IMR-90 (cell line): ENCODE data around the gene RPAIN. TPM values are rescaled to one million over a fixed set of nuclear protein-coding genes. Genes with fewer than 3 reads are reported as not detected.

Experiments used
- ATAC-seq: fragments of 200-7000 bp; cut with Tn5 transposase; 2 replicates; pipeline ENCODE4 v1.9.1; 2020; ENCODE audit warnings: low read depth, mild to moderate bottlenecking, moderate library complexity
- BruUV-seq: library from RNA; stranded (reverse); fragments of 400-500 nt; replicated peaks from 2 replicates; lab custom pipeline; 2021; lab: Mats Ljungman, UMichigan
- CTCF ChIA-PET: fragments of 300-600 bp; formaldehyde crosslinking; extraction: SDS; loops from one replicate; lab custom pipeline; 2021; ENCODE audit warnings: antibody characterized with exemption; lab: Yijun Ruan, JAX
- POLR2A ChIA-PET: fragments of 300-600 bp; sonication (Branson Sonifier 250); formaldehyde crosslinking; loops from one replicate; lab custom pipeline; 2022; ENCODE audit warnings: antibody characterized with exemption; ENCODE audit not compliant: unreplicated experiment; lab: Charles Lee
- DNase-seq: peaks from one replicate; pipeline ENCODE4 v3.0.0; 2013
- H2AFZ ChIP-seq: replicated peaks from 2 replicates; pipeline ENCODE3; 2013; ENCODE audit warnings: low read length, mild to moderate bottlenecking; ENCODE audit not compliant: poor library complexity
- H2AK5ac ChIP-seq: 2 replicates; pipeline ENCODE4 v1.6.1; 2013; ENCODE audit warnings: low read depth, low read length, inconsistent platforms
- H2AK9ac ChIP-seq: replicated peaks from 2 replicates; pipeline ENCODE3; 2013; ENCODE audit warnings: mild to moderate bottlenecking, low read depth, low read length, moderate library complexity; ENCODE audit not compliant: poor library complexity
- H2BK120ac ChIP-seq: 2 replicates; pipeline ENCODE4 v1.6.1; 2013; ENCODE audit warnings: low read depth, low read length, inconsistent platforms
- H2BK15ac ChIP-seq: 3 replicates; pipeline ENCODE4 v1.6.1; 2013; ENCODE audit warnings: low read depth, low read length, inconsistent platforms
- H2BK20ac ChIP-seq: 2 replicates; pipeline ENCODE4 v1.6.1; 2013; ENCODE audit warnings: low read depth, mild to moderate bottlenecking, inconsistent platforms, low read length, moderate library complexity
- H2BK5ac ChIP-seq: 2 replicates; pipeline ENCODE4 v1.6.1; 2013; ENCODE audit warnings: mild to moderate bottlenecking, low read depth, low read length, inconsistent platforms; ENCODE audit not compliant: poor library complexity, severe bottlenecking
- H3K14ac ChIP-seq: replicated peaks from 2 replicates; pipeline ENCODE4 v1.6.1; 2013; ENCODE audit warnings: low read depth, low read length, inconsistent platforms
- H3K18ac ChIP-seq: 2 replicates; pipeline ENCODE4 v1.6.1; 2013; ENCODE audit warnings: low read depth, low read length, control low read depth
- H3K23ac ChIP-seq: 2 replicates; pipeline ENCODE4 v1.6.1; 2013; ENCODE audit warnings: low read depth, low read length, inconsistent platforms
- H3K27ac ChIP-seq: 2 replicates; pipeline ENCODE4 v1.5.1; 2013; ENCODE audit warnings: mild to moderate bottlenecking, control low read depth, low read length; ENCODE audit not compliant: insufficient read depth
- H3K27me3 ChIP-seq: 2 replicates; pipeline ENCODE4 v1.6.1; 2013; ENCODE audit warnings: low read length; ENCODE audit not compliant: control insufficient read depth, insufficient read depth
- H3K36me3 ChIP-seq: 2 replicates; pipeline ENCODE4 v1.6.1; 2013; ENCODE audit warnings: low read length, mixed read lengths; ENCODE audit not compliant: control insufficient read depth, insufficient read depth
- H3K4ac ChIP-seq: 2 replicates; pipeline ENCODE4 v1.6.1; 2013; ENCODE audit warnings: low read depth, low read length, inconsistent platforms
- H3K4me1 ChIP-seq: 2 replicates; pipeline ENCODE4 v1.6.1; 2013; ENCODE audit warnings: low read length, mixed read lengths; ENCODE audit not compliant: control insufficient read depth, insufficient read depth
- H3K4me2 ChIP-seq: 2 replicates; pipeline ENCODE4 v1.6.1; 2013; ENCODE audit warnings: low read depth, mild to moderate bottlenecking, control low read depth, low read length, moderate library complexity
- H3K4me3 ChIP-seq: 2 replicates; pipeline ENCODE4 v1.5.1; 2013; ENCODE audit warnings: low read depth, mild to moderate bottlenecking, control low read depth, low read length, moderate library complexity; ENCODE audit not compliant: insufficient read depth
- H3K56ac ChIP-seq: 2 replicates; pipeline ENCODE4 v1.6.1; 2013; ENCODE audit warnings: low read length, inconsistent platforms; ENCODE audit not compliant: insufficient read depth; ENCODE audit errors: extremely low read depth
- H3K79me1 ChIP-seq, 2 experiments: 2 replicates each; pipeline ENCODE4 v1.6.1; 2013; ENCODE audit warnings: low read length in 2 of 2, inconsistent platforms in 1 of 2, low read depth in 1 of 2
- H3K9ac ChIP-seq: 2 replicates; pipeline ENCODE4 v1.6.1; 2013; ENCODE audit warnings: low read depth, low read length, control low read depth
- H3K9me1 ChIP-seq: 2 replicates; pipeline ENCODE4 v1.6.1; 2013; ENCODE audit warnings: low read length, inconsistent platforms; ENCODE audit not compliant: insufficient read depth
- H3K9me3 ChIP-seq: 2 replicates; pipeline ENCODE4 v1.6.1; 2013; ENCODE audit warnings: low read length; ENCODE audit not compliant: control insufficient read depth, insufficient read depth
- H4K20me1 ChIP-seq: 2 replicates; pipeline ENCODE4 v1.6.1; 2013; ENCODE audit warnings: low read length, inconsistent platforms; ENCODE audit not compliant: insufficient read depth
- H4K5ac ChIP-seq: 2 replicates; pipeline ENCODE4 v1.6.1; 2013; ENCODE audit warnings: mild to moderate bottlenecking, low read depth, low read length, control low read depth
- H4K8ac ChIP-seq, 2 experiments: 2 replicates each; pipeline ENCODE4 v1.6.1; 2013; ENCODE audit warnings: low read depth in 2 of 2, low read length in 2 of 2, control low read depth in 1 of 2, inconsistent platforms in 1 of 2
- H4K91ac ChIP-seq: 2 replicates; pipeline ENCODE4 v1.6.1; 2013; ENCODE audit warnings: low read depth, low read length, inconsistent platforms; ENCODE audit not compliant: insufficient read depth
- CEBPB ChIP-seq: IDR thresholded peaks from 2 replicates; pipeline ENCODE4 v1.6.1; 2012; ENCODE audit warnings: low read depth, low read length, improper control_type of control experiment
- CHD1 ChIP-seq: IDR thresholded peaks from 2 replicates; pipeline ENCODE4 v1.6.1; 2012; ENCODE audit warnings: low read depth, low read length, improper control_type of control experiment
- ELK1 ChIP-seq: fragments of 150-350 bp; IDR thresholded peaks from 2 replicates; pipeline ENCODE4 v1.6.1; 2016; ENCODE audit warnings: low read depth, mild to moderate bottlenecking, low read length, moderate library complexity, borderline replicate concordance
- MAZ ChIP-seq: IDR thresholded peaks from 2 replicates; pipeline ENCODE4 v1.6.1; 2012; ENCODE audit warnings: low read depth, mild to moderate bottlenecking, low read length, improper control_type of control experiment, moderate library complexity, borderline replicate concordance
- POLR2A ChIP-seq: IDR thresholded peaks from 2 replicates; pipeline ENCODE4 v1.6.1; 2012; ENCODE audit warnings: mild to moderate bottlenecking, low read depth, low read length
- RCOR1 ChIP-seq: IDR thresholded peaks from 2 replicates; pipeline ENCODE4 v1.6.1; 2012; ENCODE audit warnings: mild to moderate bottlenecking, low read length, improper control_type of control experiment; ENCODE audit not compliant: insufficient replicate concordance
- USF2 ChIP-seq: fragments of 150-350 bp; IDR thresholded peaks from 2 replicates; pipeline ENCODE4 v1.6.1; 2017; ENCODE audit warnings: mild to moderate bottlenecking, antibody characterized with exemption, low read length, low read depth
- WGBS, 2 experiments: methylation state at CpG; one replicate each; pipeline versions ENCODE4 v1.1.5 to v1.1.7; 2013; ENCODE audit warnings: missing lambda C conversion rate in 2 of 2; ENCODE audit not compliant: insufficient read length in 1 of 2; ENCODE audit errors: extremely low coverage in 2 of 2; 5-methylcytosine and 5-hydroxymethylcytosine counted together
- dilution Hi-C: fragments of 300-500 bp; cut with HindIII; formaldehyde crosslinking; loops from one replicate; pipeline ENCODE4 v1.14.3; 2018; ENCODE audit warnings: low sequenced_read_pairs; ENCODE audit not compliant: unreplicated experiment
- in situ Hi-C: fragments of 300-500 bp; cut with MboI; formaldehyde crosslinking; loops from 3 replicates; pipeline ENCODE4 v1.14.3; 2019; ENCODE audit warnings: low sequenced_read_pairs, inconsistent platforms, mixed read lengths
- intact Hi-C: fragments of 100-400 bp; cut with micrococcal nuclease; formaldehyde crosslinking; loops from 2 replicates; pipeline ENCODE4 v1.10.0; 2022
- polyA plus RNA-seq, 3 experiments: library from polyadenylated mRNA; depleted of rRNA; stranded (reverse); fragments of >200 nt; gene quantifications; 2 replicates each; pipeline ENCODE4 v1.2.3, GENCODE V29; 2012; ENCODE audit warnings: low replicate concordance in 1 of 3
- total RNA-seq: library from RNA; depleted of rRNA; stranded (reverse); fragments of >200 nt; gene quantifications from 2 replicates; pipeline ENCODE4 v1.2.3, GENCODE V29; 2012

Gene RPAIN
- total and polyA plus RNA-seq, 2 of the 4 experiments (the other 2 are of a cell fraction) = 28.7 to 34.9 TPM

DNA sequence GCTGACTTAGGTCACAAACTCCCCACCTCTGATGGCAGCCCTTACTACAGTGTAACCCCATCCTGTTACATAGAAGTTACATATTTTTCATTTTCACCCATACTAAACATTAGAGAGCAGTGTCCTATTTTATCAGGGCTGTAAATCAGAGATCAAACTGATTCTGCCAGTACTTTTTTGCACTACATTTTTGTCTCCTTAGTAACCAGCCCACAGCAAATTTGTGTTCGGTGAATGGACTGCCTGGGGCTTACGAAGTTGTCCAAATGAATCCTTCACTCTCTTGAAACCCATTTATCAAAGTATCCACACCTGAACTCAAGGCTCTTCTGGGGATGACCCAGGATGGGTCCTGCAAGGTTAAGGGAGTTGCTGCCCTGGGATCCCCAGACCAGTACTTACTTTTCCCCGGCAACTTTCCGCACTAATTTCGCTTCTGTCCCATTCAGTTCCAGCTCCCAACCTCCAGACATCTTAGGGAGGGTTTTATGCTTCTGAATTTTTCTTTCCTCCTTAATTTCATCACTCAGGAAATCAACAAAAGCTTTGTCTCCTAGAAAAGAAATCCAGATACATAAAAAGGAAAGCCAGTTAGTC is 17.8 kb downstream of the RPAIN start:
- POLR2A ChIA-PET = no interaction called here
- ATAC-seq = no peak

More for the DNA sequence above, 17.8 kb downstream of the RPAIN start:
- Histone ChIP-seq H3K9ac (peak overlapping the region; percentile 89), H3K27me3 (no peaks in the 10 kb centered on the region), H2BK20ac (no peak overlapping the region), H4K5ac (no peak overlapping the region), H3K9me3 (no peaks in the 10 kb centered on the region), H3K56ac (peak overlapping the region; percentile 50; the same call in 1 of the 2 replicates), H3K18ac (no peak overlapping the region), H3K4ac (no peak overlapping the region), H3K36me3 (peaks cover 36% of the 10 kb centered on the region), H4K91ac (no peak overlapping the region), H2AK5ac (no peak overlapping the region), H3K79me1 (peaks cover 22 to 61% of the 10 kb centered on the region in 2 experiments), H2AK9ac (peak overlapping the region; percentile 38), H3K4me1 (peaks cover 7% of the 10 kb centered on the region), H3K14ac (no peak overlapping the region), H2BK15ac (no peak overlapping the region), H3K4me2 (peak overlapping the region; percentile 84), H3K27ac (peak overlapping the region; percentile 53; the same call in 1 of the 2 replicates), H2AFZ (no peak overlapping the region), H4K20me1 (peaks cover 11% of the 10 kb centered on the region), H3K23ac (peak overlapping the region; percentile 83; the same call in 1 of the 2 replicates), H2BK5ac (peak overlapping the region; percentile 5), H2BK120ac (no peak overlapping the region), H3K9me1 (peaks cover 3% of the 10 kb centered on the region; the same call in 1 of the 2 replicates), H3K4me3 (peak overlapping the region; percentile 82), H4K8ac (peak overlapping the region in 1 of 2 experiments; percentile 58; a peak in 1 of 4 replicates)
- dilution Hi-C loops = no loop called here
- CTCF ChIA-PET = interaction anchor here (1.3 kb wide), 1 partner anchor 32 kb away, joined by 4 read pairs; no protein-coding TSS in a partner anchor
- WGBS, 2 experiments = no CpG with 5 or more reads among the region's 5 CpGs
- in situ Hi-C loops = no loop called here
- no TSS peak for BruUV-seq
- no peak for TF ChIP-seq CEBPB
- TF ChIP-seq ELK1 = no peak
- no peak for TF ChIP-seq USF2
- no peak for TF ChIP-seq POLR2A
- TF ChIP-seq RCOR1 = no peak
- no peak for TF ChIP-seq MAZ
- no peak for TF ChIP-seq CHD1
- intact Hi-C loops = no loop called here
- DNase-seq = peak; percentile 37
